Astrocyte of the spinal cord (primary cell): ENCODE measurements around the gene NOL4L.

Source experiments
- DNase-seq: peaks from one replicate; pipeline ENCODE4 v3.0.0; 2011; ENCODE audit warnings: low read depth, low spot score
- H3K4me3 ChIP-seq: 2 replicates; pipeline ENCODE4 v1.5.1; 2011; ENCODE audit warnings: low read depth, mild to moderate bottlenecking, low read length, moderate library complexity
- CTCF ChIP-seq: IDR thresholded peaks from 2 replicates; pipeline ENCODE4 v1.5.1; 2012; ENCODE audit warnings: low read depth, mild to moderate bottlenecking, low read length, inconsistent platforms
- in situ Hi-C: cut with HindIII; loops from 2 replicates; pipeline ENCODE4 v1.10.0; 2017; ENCODE audit warnings: low sequenced_read_pairs

The NOL4L gene

GRCh38 chr20:32490942-32491763, 94.0 kb downstream of the NOL4L start:
- TF ChIP-seq CTCF = no peak
- in situ Hi-C loops = no loop called here
- H3K4me3 ChIP-seq = no peak overlapping the region
- no peak for DNase-seq

- in situ Hi-C loops = no loop called here
- TF ChIP-seq CTCF = no peak
- no peak overlapping the region for H3K4me3 ChIP-seq
- no peak for DNase-seq
Observed at GRCh38 chr20:32488066-32488838, 96.9 kb downstream of the NOL4L start.

DNA sequence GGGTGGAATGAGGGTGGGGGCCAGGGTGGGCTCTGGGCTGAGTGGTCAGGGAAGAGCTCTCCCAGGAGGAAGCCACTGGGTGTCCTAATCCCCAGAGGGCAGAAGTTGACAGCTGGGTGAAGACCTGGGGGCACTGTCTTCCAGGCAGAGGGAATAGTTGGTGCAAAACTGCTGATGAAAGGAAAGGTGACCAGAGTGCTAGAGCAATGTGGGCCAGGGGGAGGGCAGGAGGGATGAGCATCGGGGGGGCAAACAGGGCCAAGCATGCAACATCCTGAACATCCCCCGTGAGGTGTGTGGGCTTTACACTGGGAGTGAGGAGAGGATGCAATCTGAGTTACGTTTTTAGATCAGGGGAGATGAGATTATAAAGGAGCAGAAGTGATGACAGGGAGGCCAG, 97.8 kb downstream of the NOL4L start:
- DNase-seq = no peak
- in situ Hi-C loops = no loop called here
- no peak for TF ChIP-seq CTCF
- H3K4me3 ChIP-seq = no peak overlapping the region

- TF ChIP-seq CTCF = no peak
- in situ Hi-C loops = no loop called here
- H3K4me3 ChIP-seq = no peak overlapping the region
- no peak for DNase-seq
Observed at GRCh38 chr20:32485770-32486478, 99.2 kb downstream of the NOL4L start.

GRCh38 chr20:32484958-32485769, 100.0 kb downstream of the NOL4L start:
- TF ChIP-seq CTCF = peak; percentile 85
- DNase-seq = peak; percentile 88
- in situ Hi-C loops = no loop called here
- H3K4me3 ChIP-seq = peak overlapping the region; percentile 54
